Nephron progenitor cell (in vitro differentiated cells): ENCODE data around the gene ETF1.
A peak's percentile ranks its signal among the peaks of the same experiment; 100 is the strongest.

ENCODE experiments used
- DNase-seq: peaks from one replicate; pipeline ENCODE4 v3.0.0; 2021
- H3K27ac Mint-ChIP-seq: 2 replicates; pipeline ENCODE4 v1.8.0; 2021; ENCODE audit warnings: mild to moderate bottlenecking, moderate library complexity, mixed read lengths
- H3K27me3 Mint-ChIP-seq: 2 replicates; pipeline ENCODE4 v1.8.0; 2021; ENCODE audit warnings: mild to moderate bottlenecking, low read depth, mixed read lengths; ENCODE audit not compliant: poor library complexity
- H3K36me3 Mint-ChIP-seq: 2 replicates; pipeline ENCODE4 v1.8.0; 2021; ENCODE audit warnings: low read depth, mixed read lengths
- H3K4me1 Mint-ChIP-seq: 2 replicates; pipeline ENCODE4 v1.8.0; 2021; ENCODE audit warnings: mixed read lengths
- H3K4me3 Mint-ChIP-seq: 2 replicates; pipeline ENCODE4 v1.8.0; 2021; ENCODE audit warnings: mild to moderate bottlenecking, moderate library complexity, mixed read lengths
- H3K9me3 Mint-ChIP-seq: 2 replicates; pipeline ENCODE4 v1.8.0; 2021; ENCODE audit warnings: mild to moderate bottlenecking, moderate library complexity, mixed read lengths
- TF ChIP-seq, protein P1 (sequence below): fragments of 200-600 bp; sonication (generic); IDR thresholded peaks from 2 replicates; pipeline ENCODE4 v1.5.0; 2021; ENCODE audit warnings: antibody characterized with exemption

The ETF1 gene

GRCh38 chr5:138464008-138464387 is 79.0 kb downstream of the ETF1 start:
- Mint-ChIP-seq H3K4me1 (peaks cover 55% of the 10 kb centered on the region), H3K27ac (peak overlapping the region; percentile 95), H3K4me3 (peak overlapping the region; percentile 84), H3K27me3 (peaks cover 21% of the 10 kb centered on the region), H3K9me3 (no peaks in the 10 kb centered on the region), H3K36me3 (peaks cover 24% of the 10 kb centered on the region)
- TF ChIP-seq, protein P1, sequence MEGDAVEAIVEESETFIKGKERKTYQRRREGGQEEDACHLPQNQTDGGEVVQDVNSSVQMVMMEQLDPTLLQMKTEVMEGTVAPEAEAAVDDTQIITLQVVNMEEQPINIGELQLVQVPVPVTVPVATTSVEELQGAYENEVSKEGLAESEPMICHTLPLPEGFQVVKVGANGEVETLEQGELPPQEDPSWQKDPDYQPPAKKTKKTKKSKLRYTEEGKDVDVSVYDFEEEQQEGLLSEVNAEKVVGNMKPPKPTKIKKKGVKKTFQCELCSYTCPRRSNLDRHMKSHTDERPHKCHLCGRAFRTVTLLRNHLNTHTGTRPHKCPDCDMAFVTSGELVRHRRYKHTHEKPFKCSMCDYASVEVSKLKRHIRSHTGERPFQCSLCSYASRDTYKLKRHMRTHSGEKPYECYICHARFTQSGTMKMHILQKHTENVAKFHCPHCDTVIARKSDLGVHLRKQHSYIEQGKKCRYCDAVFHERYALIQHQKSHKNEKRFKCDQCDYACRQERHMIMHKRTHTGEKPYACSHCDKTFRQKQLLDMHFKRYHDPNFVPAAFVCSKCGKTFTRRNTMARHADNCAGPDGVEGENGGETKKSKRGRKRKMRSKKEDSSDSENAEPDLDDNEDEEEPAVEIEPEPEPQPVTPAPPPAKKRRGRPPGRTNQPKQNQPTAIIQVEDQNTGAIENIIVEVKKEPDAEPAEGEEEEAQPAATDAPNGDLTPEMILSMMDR = peak; percentile 93
- peak; percentile 95 for DNase-seq

DNA sequence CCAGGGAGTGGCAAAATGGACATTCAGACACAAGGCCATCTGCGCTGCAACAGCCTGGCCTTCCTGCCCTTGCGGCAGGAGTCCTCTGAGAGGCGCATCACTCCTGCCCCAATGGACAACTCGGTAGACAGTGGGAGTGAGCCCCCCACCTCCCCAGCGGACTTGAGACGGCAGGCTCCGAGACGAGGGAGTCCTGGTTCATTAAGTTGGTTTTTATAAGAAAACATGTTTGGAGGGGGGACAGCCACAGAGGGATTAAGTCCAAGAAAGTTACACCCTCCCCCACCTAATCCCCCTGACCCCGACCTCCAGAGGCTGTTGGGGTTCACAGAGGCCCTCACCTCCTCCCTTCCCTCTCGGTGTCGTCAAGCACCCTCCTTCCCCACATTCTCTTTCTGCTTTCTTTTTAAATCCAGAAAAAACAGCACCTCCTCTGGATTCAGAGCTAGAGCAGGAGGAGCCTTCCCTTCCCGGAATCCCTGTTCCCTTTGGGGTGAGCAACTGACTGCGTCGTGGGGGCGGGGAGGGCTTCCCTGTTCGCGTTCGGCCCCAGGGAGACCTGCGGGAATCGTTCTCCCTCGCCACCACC is 79.5 kb downstream of the ETF1 start:
- Mint-ChIP-seq H3K36me3 (peaks cover 20% of the 10 kb centered on the region), H3K27ac (peak overlapping the region; percentile 95)

DNA sequence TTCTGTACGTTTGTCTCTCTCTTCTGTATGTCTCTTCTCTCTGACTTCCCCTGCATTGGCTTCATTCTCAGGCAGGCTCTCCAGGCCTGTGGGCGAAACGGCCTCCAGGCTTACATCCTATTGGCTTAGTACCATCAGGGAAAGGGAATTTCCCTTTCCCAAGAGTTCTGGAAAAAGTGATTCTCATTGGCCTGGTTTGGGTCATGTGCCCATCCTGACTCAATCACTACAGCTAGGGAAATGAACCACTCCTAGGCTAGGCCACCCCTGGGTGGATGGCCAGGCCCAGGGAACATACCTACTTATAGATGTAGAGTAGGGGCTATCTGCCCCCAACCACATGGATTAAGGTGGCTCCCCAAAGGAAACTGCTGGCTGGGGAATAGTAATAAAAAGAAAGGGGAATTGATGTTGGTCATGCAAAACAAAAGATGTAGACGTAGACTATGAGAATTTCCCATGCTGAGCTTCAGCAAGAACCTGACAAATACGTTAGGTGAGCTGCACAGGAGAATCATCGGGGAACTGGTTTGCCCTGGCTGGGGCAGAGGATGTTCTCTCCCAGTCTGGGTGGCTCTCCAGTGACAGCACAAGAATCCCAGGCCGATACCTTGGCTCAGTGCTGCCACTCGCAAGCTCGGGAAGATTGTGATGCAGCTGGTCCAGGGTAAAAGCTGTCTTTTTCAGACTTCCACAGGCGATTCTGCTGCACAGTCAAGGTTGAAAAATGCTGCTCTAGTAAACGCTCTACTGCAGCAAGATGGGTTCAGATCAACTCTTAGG is 81.5 kb downstream of the ETF1 start:
- H3K4me3 Mint-ChIP-seq = no peak overlapping the region
- no peaks in the 10 kb centered on the region for H3K9me3 Mint-ChIP-seq
- DNase-seq = no peak
- TF ChIP-seq, protein P1 = no peak
- no peak overlapping the region for H3K27ac Mint-ChIP-seq
- H3K27me3 Mint-ChIP-seq = peaks cover 5% of the 10 kb centered on the region
- H3K4me1 Mint-ChIP-seq = peaks cover 53% of the 10 kb centered on the region
- H3K36me3 Mint-ChIP-seq = no peaks in the 10 kb centered on the region

More for the DNA sequence above, 79.5 kb downstream of the ETF1 start:
- Mint-ChIP-seq H3K9me3 (no peaks in the 10 kb centered on the region), H3K4me3 (peak overlapping the region; percentile 84), H3K27me3 (peaks cover 21% of the 10 kb centered on the region), H3K4me1 (peaks cover 56% of the 10 kb centered on the region)
- TF ChIP-seq, protein P1 = no peak
- DNase-seq = no peak

DNA sequence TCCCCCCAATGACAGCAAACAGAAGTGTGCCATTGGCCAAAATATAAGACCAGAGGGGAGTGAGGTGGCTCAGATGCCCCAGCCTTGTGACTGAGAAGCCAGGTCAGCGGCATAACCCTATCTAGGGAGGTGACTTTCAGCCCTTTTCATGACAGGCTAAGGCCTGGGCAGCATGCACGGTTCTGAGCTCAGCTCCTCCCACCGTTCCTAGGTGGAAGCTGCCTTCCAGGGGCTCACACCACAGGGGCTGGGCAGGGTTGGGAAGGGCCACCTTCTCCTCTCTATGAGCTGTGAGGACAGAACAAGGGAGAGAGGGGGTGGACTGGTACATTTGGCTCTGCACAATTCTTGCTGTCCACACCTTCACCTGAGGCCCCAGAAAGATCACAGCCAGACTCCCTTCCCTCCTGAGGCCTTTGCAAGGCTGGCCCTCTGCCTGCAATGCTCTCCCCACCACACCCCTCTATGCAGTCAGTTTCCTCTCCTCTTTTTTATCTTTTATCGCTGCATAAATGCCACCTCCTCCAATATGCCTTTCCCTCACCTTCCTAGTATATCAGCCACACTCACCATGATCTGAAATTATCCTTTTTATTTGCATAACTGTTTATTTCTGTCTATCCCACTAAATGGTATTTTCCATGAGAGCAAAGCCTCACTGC is 82.9 kb downstream of the ETF1 start:
- no peaks in the 10 kb centered on the region for H3K9me3 Mint-ChIP-seq
- H3K4me1 Mint-ChIP-seq = peaks cover 51% of the 10 kb centered on the region
- H3K36me3 Mint-ChIP-seq = no peaks in the 10 kb centered on the region
- no peak overlapping the region for H3K27ac Mint-ChIP-seq
- TF ChIP-seq, protein P1 = no peak
- H3K4me3 Mint-ChIP-seq = no peak overlapping the region
- peaks cover 9% of the 10 kb centered on the region for H3K27me3 Mint-ChIP-seq
- no peak for DNase-seq

DNA sequence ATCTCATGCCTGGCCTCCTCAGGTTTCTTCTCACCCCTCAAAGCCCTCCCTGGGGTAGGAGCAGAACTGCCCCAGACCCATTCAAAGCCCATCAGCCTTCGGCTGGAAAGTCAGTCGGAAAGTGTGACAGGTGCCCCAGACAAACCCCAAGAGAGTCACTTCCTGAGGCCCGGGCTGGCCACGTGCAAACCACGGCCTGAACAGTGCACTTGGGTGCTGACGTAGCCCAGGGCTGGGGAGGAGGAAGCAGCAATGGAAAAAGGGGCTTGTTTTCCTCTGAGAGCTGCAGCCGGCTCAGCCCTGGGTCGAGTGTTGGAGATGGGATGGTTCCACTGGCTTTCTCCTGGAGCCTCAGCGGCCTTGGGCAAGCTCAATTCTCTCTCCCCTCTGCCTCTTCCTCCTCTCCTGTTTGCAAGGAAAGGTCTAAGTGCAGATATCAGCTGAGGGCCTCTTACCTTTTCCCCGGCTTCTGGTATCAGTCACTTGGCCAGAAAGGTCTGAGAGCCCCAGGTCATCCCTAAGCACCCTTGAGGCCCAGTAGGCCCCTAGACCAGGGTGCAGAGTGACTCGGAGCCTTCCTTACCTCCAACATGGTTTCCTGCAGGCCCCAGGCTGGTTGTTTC is 83.6 kb downstream of the ETF1 start:
- no peak for DNase-seq
- TF ChIP-seq, protein P1 = no peak
- Mint-ChIP-seq H3K4me3 (no peak overlapping the region), H3K27ac (no peak overlapping the region), H3K36me3 (no peaks in the 10 kb centered on the region), H3K27me3 (peaks cover 13% of the 10 kb centered on the region), H3K9me3 (no peaks in the 10 kb centered on the region), H3K4me1 (peaks cover 51% of the 10 kb centered on the region)
